ENCODE results near the gene PRSS48.
"Not testable (repeated sequence)": the region's sequence is repeated elsewhere in the genome, so short reads cannot be mapped to it uniquely, and the experiment has no call there.

Gene PRSS48

GRCh38 chr4:151276787-151277562, at the start of gene PRSS48:
Gene PRSS48 (plus strand): TSS chr4:151277161. CDS start chr4:151277173, 12 bp downstream.
- DNase-seq = no peak

GRCh38 chr4:151227172-151227571, 49.8 kb upstream of the PRSS48 start:
- no peak for DNase-seq

- DNase-seq = no peak
Measured at GRCh38 chr4:151227731-151228130, 49.2 kb upstream of the PRSS48 start.

GRCh38 chr4:151228189-151229119, 48.5 kb upstream of the PRSS48 start:
- DNase-seq = no peak

GRCh38 chr4:151231915-151232595, 44.9 kb upstream of the PRSS48 start:
- DNase-seq = no peak

- DNase-seq = no peak
Measured at GRCh38 chr4:151233600-151233999, 43.4 kb upstream of the PRSS48 start.

GRCh38 chr4:151235373-151235772, 41.6 kb upstream of the PRSS48 start:
- not testable (repeated sequence) for DNase-seq

GRCh38 chr4:151236036-151236435, 40.9 kb upstream of the PRSS48 start:
- DNase-seq = no peak

GRCh38 chr4:151238477-151238876, 38.5 kb upstream of the PRSS48 start:
- peak; percentile 15 for DNase-seq

GRCh38 chr4:151239608-151240007, 37.4 kb upstream of the PRSS48 start:
- DNase-seq = no peak

GRCh38 chr4:151242305-151242704, 34.7 kb upstream of the PRSS48 start:
- no peak for DNase-seq

GRCh38 chr4:151246742-151247141, 30.2 kb upstream of the PRSS48 start:
- no peak for DNase-seq

GRCh38 chr4:151247395-151247794, 29.6 kb upstream of the PRSS48 start:
- no peak for DNase-seq

GRCh38 chr4:151248519-151248918, 28.4 kb upstream of the PRSS48 start:
- DNase-seq = no peak

- DNase-seq = no peak
Measured at GRCh38 chr4:151250706-151251105, 26.3 kb upstream of the PRSS48 start.

GRCh38 chr4:151251603-151252304, 25.2 kb upstream of the PRSS48 start:
- no peak for DNase-seq

GRCh38 chr4:151255226-151255625, 21.7 kb upstream of the PRSS48 start:
- not testable (repeated sequence) for DNase-seq

GRCh38 chr4:151255680-151256079, 21.3 kb upstream of the PRSS48 start:
- DNase-seq = not testable (repeated sequence)

GRCh38 chr4:151256134-151256533, 20.8 kb upstream of the PRSS48 start:
- DNase-seq = no peak

- no peak for DNase-seq
Measured at GRCh38 chr4:151257704-151258103, 19.3 kb upstream of the PRSS48 start.

- DNase-seq = no peak
Measured at GRCh38 chr4:151259752-151260151, 17.2 kb upstream of the PRSS48 start.

- no peak for DNase-seq
Measured at GRCh38 chr4:151260526-151260925, 16.4 kb upstream of the PRSS48 start.

GRCh38 chr4:151263455-151263854, 13.5 kb upstream of the PRSS48 start:
- no peak for DNase-seq

Data from NCI-H2171 treated with DMSO at 0.1 percent for 48 hours (cell line).